Measurements from ENCODE around the gene FLRT1.

Gene FLRT1

GRCh38 chr11:64059339-64060140 is 23.8 kb downstream of the FLRT1 start:
- DNase-seq (ENCODE audit: low read depth), result no peak
- H3K4me3 ChIP-seq (ENCODE audit: low read depth, low read length), result no peak overlapping the region
- TF ChIP-seq, protein P1, sequence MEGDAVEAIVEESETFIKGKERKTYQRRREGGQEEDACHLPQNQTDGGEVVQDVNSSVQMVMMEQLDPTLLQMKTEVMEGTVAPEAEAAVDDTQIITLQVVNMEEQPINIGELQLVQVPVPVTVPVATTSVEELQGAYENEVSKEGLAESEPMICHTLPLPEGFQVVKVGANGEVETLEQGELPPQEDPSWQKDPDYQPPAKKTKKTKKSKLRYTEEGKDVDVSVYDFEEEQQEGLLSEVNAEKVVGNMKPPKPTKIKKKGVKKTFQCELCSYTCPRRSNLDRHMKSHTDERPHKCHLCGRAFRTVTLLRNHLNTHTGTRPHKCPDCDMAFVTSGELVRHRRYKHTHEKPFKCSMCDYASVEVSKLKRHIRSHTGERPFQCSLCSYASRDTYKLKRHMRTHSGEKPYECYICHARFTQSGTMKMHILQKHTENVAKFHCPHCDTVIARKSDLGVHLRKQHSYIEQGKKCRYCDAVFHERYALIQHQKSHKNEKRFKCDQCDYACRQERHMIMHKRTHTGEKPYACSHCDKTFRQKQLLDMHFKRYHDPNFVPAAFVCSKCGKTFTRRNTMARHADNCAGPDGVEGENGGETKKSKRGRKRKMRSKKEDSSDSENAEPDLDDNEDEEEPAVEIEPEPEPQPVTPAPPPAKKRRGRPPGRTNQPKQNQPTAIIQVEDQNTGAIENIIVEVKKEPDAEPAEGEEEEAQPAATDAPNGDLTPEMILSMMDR (IDR thresholded peaks at IDR 0.05; ENCODE audit: control insufficient read depth, extremely low read depth, insufficient read depth), result no peak

DNA sequence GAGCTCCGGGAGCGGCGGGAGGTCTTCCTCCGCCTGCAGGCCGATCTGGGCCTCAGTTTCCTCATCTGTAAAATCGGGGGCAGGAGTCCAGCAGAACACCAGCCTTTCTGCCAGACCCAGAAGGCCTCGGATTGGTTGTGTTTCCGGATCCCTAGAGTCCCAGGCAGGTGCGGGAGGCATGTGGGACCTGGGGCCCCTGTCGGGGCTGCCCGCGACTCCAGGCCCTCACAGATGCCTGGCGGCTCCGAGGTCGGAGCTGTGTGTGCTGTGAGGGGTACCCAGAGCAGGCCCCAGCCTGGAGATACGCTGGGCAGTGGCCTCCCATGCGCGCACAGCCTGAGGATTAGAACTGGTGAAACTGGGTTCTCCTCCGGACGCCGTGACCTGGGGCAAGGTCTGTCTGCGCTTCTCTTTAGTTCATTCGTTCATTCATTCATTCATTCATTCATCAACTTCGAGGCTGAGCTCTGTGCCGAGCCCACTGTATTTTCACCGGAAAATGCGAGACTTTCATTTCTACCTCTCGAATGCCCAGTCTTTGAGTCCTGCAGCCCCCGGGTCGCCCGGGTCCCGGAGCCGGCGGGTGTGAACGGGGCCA is 24.6 kb downstream of the FLRT1 start:
- H3K4me3 ChIP-seq (ENCODE audit: low read depth, low read length), result no peak overlapping the region
- TF ChIP-seq, protein P1 (IDR thresholded peaks at IDR 0.05; ENCODE audit: control insufficient read depth, extremely low read depth, insufficient read depth), result no peak
- no peak for DNase-seq (ENCODE audit: low read depth)

- no peak overlapping the region for H3K4me3 ChIP-seq (ENCODE audit: low read depth, low read length)
- no peak for DNase-seq (ENCODE audit: low read depth)
- TF ChIP-seq, protein P1 (IDR thresholded peaks at IDR 0.05; ENCODE audit: control insufficient read depth, extremely low read depth, insufficient read depth), result no peak
Measured at GRCh38 chr11:64060861-64061444, 25.2 kb downstream of the FLRT1 start.

DNA sequence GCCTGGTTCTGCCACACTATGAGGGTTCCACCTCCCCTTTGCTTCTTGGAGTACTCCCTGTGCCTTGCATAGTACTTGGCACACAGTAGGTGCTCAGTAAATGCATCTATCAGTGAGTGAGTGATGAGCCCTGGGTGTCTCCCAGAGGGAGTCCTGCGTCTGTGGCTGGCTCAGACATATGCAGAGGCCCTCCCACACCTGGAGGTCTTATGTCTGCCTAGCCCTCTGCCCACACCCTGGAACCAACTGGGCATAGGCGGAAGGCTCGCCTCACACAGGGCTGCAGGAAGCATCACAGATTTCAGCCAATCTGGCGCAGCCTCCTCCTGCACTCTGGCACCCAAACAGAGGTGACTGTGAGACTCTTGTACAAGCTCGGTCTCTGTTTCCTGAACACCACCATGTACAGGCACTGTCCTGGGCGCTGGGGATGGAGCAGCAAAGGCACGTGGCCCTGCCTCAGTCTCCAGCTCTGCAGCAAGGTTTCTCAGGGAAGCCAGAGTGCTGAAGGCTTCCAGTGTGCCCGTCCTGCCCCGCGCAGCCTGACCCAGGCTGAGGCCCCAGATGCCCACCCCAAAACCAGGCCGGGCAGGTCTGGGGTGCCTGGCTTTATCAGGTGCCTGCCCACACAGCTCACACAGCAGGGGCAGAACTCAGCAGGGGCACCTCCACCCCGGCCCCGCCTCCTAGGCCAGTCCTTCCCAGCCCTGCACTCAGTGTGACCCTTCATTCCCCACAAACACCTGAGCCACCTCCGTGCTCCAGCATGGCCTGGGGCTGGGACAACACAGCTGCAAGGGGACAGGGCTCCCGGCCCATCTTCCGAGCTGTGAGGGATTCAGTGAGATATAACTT is 26.7 kb downstream of the FLRT1 start:
- DNase-seq (ENCODE audit: low read depth), result no peak
- TF ChIP-seq, protein P1 (IDR thresholded peaks at IDR 0.05; ENCODE audit: control insufficient read depth, extremely low read depth, insufficient read depth), result no peak
- no peak overlapping the region for H3K4me3 ChIP-seq (ENCODE audit: low read depth, low read length)

GRCh38 chr11:64063777-64064176 is 28.0 kb downstream of the FLRT1 start:
- no peak for DNase-seq (ENCODE audit: low read depth)
- TF ChIP-seq, protein P1 (IDR thresholded peaks at IDR 0.05; ENCODE audit: control insufficient read depth, extremely low read depth, insufficient read depth), result no peak
- no peak overlapping the region for H3K4me3 ChIP-seq (ENCODE audit: low read depth, low read length)

- TF ChIP-seq, protein P1 (IDR thresholded peaks at IDR 0.05; ENCODE audit: control insufficient read depth, extremely low read depth, insufficient read depth), result no peak
- DNase-seq (ENCODE audit: low read depth), result no peak
- no peak overlapping the region for H3K4me3 ChIP-seq (ENCODE audit: low read depth, low read length)
Measured at GRCh38 chr11:64064374-64065140, 28.8 kb downstream of the FLRT1 start.
